ENCODE data around the gene EHD4.

DNA sequence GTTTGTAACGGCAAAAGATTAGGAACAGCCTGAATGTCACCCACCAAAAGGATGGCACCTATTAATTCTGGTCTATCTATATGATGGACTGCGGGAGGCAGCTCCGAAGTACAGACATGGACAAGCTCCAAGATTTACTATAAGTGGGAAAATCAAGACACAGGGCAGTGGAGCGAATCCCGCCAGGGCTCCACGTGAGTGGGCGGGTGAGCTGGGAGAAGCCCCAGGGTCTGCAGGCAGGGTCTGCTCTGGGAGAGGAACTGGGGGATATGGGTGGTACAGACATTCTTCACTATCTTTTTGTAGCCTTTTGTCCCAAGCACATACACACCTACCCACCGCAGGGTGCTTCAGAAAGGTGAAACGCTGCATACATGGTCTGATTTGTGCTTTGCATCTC is 40.3 kb downstream of the EHD4 start:
- TF ChIP-seq CTCF (IDR thresholded peaks at IDR 0.05), result no peak
- TF ChIP-seq POLR2A (IDR thresholded peaks at IDR 0.05), result no peak
